ENCODE measurements around the gene TMEM50B. TPM values are rescaled to one million over a fixed set of nuclear protein-coding genes. Genes with fewer than 3 reads are reported as not detected.

TMEM50B gene
- total and polyA plus RNA-seq, 12 donors = 27.7 to 122 (median 47.0) TPM

DNA sequence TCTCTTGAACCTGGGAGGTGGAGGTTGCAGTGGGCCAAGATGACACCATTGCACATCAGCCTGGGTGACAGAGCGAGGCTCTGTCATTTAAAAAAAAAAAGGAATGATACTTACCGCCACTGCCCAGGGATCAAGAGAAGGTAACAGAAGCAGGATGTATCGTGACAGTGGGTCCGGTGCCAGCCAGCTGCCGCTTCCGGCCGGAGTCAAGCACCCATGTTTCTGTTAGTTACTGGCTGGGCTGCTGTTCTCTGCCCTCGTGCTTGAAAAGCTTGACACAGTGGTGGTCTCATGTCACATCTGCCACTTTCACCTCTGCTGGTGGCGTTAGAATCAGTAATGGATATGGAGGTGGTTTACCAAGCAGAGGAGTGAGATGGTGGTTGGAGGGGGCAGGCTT, 55.6 kb downstream of the TMEM50B start:
- H3K36me3 ChIP-seq (replicated peaks in 1 of 2) = peaks cover 0 to 73% of the 10 kb centered on the region in 2 donors

DNA sequence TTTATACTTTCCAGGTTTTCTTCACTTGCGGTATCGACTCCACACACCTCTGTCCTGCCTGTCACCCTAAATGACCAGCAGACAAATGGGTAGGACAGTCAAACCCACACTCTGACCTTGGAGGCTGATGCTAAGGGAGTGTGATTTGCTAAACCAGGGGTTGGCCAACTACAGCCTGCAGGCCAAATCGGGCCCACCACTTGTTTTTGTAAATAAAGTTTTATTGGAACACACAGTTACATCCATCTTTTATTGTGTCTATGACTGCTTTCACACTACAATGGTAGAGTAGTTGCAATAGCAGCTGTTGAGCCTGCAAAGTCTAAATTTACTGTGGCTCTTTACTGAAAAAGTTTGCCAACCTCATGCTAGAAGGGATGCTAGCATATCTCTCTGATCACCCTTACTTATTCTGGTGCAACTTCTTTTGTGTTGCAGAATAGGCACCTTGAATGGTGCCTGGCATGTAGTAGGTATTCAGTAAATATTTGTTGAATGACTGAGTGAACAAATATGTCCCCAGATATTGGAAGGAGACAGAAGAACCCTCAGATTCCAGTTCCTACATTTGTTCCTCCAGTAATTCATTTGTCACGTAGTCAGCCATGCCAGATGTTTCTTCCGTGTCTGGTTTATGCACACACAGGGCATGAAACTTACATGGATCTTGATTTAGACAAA, 57.9 kb downstream of the TMEM50B start:
- intact Hi-C loops (cut with DNase I) = no loop called here
- peaks cover 0 to 55% of the 10 kb centered on the region in 2 donors for H3K36me3 ChIP-seq (replicated peaks in 1 of 2)
- 94 to 97% (median 96%) methylated on average over 5 of the region's 5 CpGs for WGBS, 4 donors

More for the DNA sequence above, 55.6 kb downstream of the TMEM50B start:
- H3K9me3 ChIP-seq (replicated peaks in 1 of 3) = no peaks in the 10 kb centered on the region
- peaks cover 6 to 11% of the 10 kb centered on the region in 2 donors for H3K4me1 ChIP-seq (replicated peaks in 1 of 2)
- TF ChIP-seq, protein P1, sequence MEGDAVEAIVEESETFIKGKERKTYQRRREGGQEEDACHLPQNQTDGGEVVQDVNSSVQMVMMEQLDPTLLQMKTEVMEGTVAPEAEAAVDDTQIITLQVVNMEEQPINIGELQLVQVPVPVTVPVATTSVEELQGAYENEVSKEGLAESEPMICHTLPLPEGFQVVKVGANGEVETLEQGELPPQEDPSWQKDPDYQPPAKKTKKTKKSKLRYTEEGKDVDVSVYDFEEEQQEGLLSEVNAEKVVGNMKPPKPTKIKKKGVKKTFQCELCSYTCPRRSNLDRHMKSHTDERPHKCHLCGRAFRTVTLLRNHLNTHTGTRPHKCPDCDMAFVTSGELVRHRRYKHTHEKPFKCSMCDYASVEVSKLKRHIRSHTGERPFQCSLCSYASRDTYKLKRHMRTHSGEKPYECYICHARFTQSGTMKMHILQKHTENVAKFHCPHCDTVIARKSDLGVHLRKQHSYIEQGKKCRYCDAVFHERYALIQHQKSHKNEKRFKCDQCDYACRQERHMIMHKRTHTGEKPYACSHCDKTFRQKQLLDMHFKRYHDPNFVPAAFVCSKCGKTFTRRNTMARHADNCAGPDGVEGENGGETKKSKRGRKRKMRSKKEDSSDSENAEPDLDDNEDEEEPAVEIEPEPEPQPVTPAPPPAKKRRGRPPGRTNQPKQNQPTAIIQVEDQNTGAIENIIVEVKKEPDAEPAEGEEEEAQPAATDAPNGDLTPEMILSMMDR (IDR thresholded peaks at IDR 0.05) = no peak
- no peak for TF ChIP-seq POLR2A (IDR thresholded peaks at IDR 0.05)
- intact Hi-C loops (cut with DNase I) = no loop called here
- no peaks in the 10 kb centered on the region for H3K27me3 ChIP-seq
- no peak overlapping the region for H3K27ac ChIP-seq
- WGBS, 4 donors = 87 to 95% (median 93%) methylated on average over 9 of the region's 9 CpGs
- no peak overlapping the region for H3K4me3 ChIP-seq
- DNase-seq = no peak

DNA sequence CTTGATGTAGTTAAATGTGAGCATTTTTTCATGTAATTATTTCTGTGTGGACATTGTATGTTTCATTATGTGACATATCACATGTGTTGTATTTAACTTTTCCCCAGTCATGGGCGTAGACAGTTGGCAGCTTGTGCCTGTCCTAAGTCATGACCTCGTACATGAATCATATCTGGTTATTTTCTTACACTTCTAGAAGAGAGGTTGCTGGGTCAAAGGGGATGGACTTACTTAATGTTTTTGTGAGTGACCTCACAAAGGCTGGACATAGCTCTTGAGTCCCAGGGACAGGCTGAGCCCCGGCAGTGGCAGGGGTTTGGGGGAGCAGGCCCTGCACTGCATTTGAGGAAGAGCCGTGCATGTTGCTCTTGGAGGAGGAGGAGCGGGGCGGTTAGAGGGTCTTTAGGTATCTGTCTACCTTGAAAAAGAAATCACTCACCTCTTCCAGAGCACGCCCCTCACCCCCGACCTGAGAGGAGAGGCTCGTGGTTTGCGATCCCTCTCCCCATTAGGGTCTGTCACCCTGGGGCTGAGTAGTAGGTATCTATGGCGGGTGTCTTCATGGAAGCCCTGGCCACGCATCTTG, 60.1 kb downstream of the TMEM50B start:
- intact Hi-C loops (cut with DNase I) = no loop called here
- peak in 5 of 7 donors; percentile 32 to 68 (median 43) for DNase-seq
- H3K36me3 ChIP-seq (replicated peaks in 1 of 2) = peaks cover 0 to 52% of the 10 kb centered on the region in 2 donors
- no peak overlapping the region for H3K4me3 ChIP-seq
- 63 to 70% (median 68%) methylated on average over 10 to 12 of the region's 12 CpGs for WGBS, 4 donors
- peaks cover 20 to 28% of the 10 kb centered on the region in 2 donors for H3K4me1 ChIP-seq (replicated peaks in 1 of 2)
- no peaks in the 10 kb centered on the region for H3K27me3 ChIP-seq
- peak overlapping the region in 4 of 5 donors; percentile 21 to 85 (median 56) for H3K27ac ChIP-seq
- no peaks in the 10 kb centered on the region for H3K9me3 ChIP-seq (replicated peaks in 1 of 3)
- TF ChIP-seq, protein P1 (IDR thresholded peaks at IDR 0.05) = no peak
- no peak for TF ChIP-seq POLR2A (IDR thresholded peaks at IDR 0.05)

More for the DNA sequence above, 57.9 kb downstream of the TMEM50B start:
- H3K27ac ChIP-seq = no peak overlapping the region
- H3K4me3 ChIP-seq = no peak overlapping the region
- peaks cover 20 to 28% of the 10 kb centered on the region in 2 donors for H3K4me1 ChIP-seq (replicated peaks in 1 of 2)
- TF ChIP-seq, protein P1 (IDR thresholded peaks at IDR 0.05) = no peak
- TF ChIP-seq POLR2A (IDR thresholded peaks at IDR 0.05) = no peak
- no peak for DNase-seq
- H3K9me3 ChIP-seq (replicated peaks in 1 of 3) = no peaks in the 10 kb centered on the region
- no peaks in the 10 kb centered on the region for H3K27me3 ChIP-seq

DNA sequence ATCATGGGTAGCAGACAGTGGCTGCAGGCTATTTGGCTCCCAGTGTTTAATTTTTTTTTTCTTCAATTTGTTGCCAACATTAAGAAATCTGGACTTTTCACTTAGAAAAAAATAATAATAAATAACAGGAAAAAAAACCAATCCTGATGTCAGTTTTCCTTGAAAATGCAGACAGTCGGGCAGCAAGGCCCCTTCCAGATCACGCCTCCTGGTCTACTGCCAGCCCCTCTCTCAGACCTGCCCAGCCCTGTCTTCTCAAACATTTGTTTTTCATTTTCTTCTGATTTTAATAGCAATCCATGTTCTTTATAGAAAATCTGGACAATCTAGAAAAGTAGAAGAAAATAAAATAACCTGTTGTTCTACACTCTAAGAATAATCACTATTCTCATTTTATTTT, 61.1 kb downstream of the TMEM50B start:
- H3K4me3 ChIP-seq = no peak overlapping the region
- H3K27me3 ChIP-seq = no peaks in the 10 kb centered on the region
- H3K4me1 ChIP-seq (replicated peaks in 1 of 2) = peaks cover 20 to 28% of the 10 kb centered on the region in 2 donors
- peaks cover 0 to 46% of the 10 kb centered on the region in 2 donors for H3K36me3 ChIP-seq (replicated peaks in 1 of 2)
- peak; percentile 54 to 81 (median 68) for DNase-seq
- H3K9me3 ChIP-seq (replicated peaks in 1 of 3) = no peaks in the 10 kb centered on the region
- 22 to 27% (median 26%) methylated on average over 2 of the region's 2 CpGs for WGBS, 4 donors
- TF ChIP-seq POLR2A (IDR thresholded peaks at IDR 0.05) = no peak
- H3K27ac ChIP-seq = peak overlapping the region in 3 of 5 donors; percentile 27 to 72 (median 39)
- intact Hi-C loops (cut with DNase I) = no loop called here
